GM12878 (cell line): ENCODE measurements around the gene TMEM63C.
A peak's percentile ranks its signal among the peaks of the same experiment; 100 is the strongest.

Source experiments
- ATF3 ChIP-seq: IDR thresholded peaks from 2 replicates; pipeline ENCODE4 v1.6.1; 2011; ENCODE audit warnings: low read depth, mild to moderate bottlenecking, low read length, moderate library complexity, borderline replicate concordance; ENCODE audit errors: extremely low read depth
- BCL11A ChIP-seq: IDR thresholded peaks from 2 replicates; pipeline ENCODE4 v1.6.1; 2011; ENCODE audit warnings: low read depth, low read length
- CBFB ChIP-seq: IDR thresholded peaks from 2 replicates; pipeline ENCODE4 v1.6.1; 2016; ENCODE audit warnings: antibody characterized with exemption, low read depth
- CTCF ChIP-seq, 3 experiments: IDR thresholded peaks in 2 of 3; conservative IDR thresholded peaks in 1 of 3; 2 replicates each; pipeline ENCODE4 v1.5.1; 2011; ENCODE audit warnings: low read depth in 3 of 3, low read length in 3 of 3, mild to moderate bottlenecking in 3 of 3, control low read depth in 2 of 3, moderate library complexity in 2 of 3, inconsistent platforms in 1 of 3, mixed read lengths in 1 of 3; ENCODE audit not compliant: control insufficient read depth in 2 of 3, insufficient read depth in 1 of 3; ENCODE audit errors: extremely low read depth in 1 of 3
- FOXM1 ChIP-seq: IDR thresholded peaks from 2 replicates; pipeline ENCODE4 v1.6.1; 2012; ENCODE audit warnings: low read depth, mild to moderate bottlenecking, inconsistent platforms, low read length, moderate library complexity
- IRF3 ChIP-seq: fragments of 450-650 bp; IDR thresholded peaks from 2 replicates; pipeline ENCODE4 v1.6.1; 2014; ENCODE audit warnings: mild to moderate bottlenecking
- POLR2A ChIP-seq: IDR thresholded peaks from 2 replicates; pipeline ENCODE4 v1.6.1; 2011; ENCODE audit warnings: low read depth, mild to moderate bottlenecking, low read length
- RAD21 ChIP-seq: IDR thresholded peaks from 2 replicates; pipeline ENCODE4 v1.6.1; 2011; ENCODE audit warnings: mild to moderate bottlenecking, low read depth, low read length, moderate library complexity; ENCODE audit not compliant: insufficient read depth
- REST ChIP-seq: IDR thresholded peaks from 2 replicates; pipeline ENCODE4 v1.6.1; 2012; ENCODE audit warnings: mild to moderate bottlenecking, low read depth, low read length
- RFX5 ChIP-seq: IDR thresholded peaks from 2 replicates; pipeline ENCODE4 v1.6.1; 2011; ENCODE audit warnings: low read depth, low read length, improper control_type of control experiment
- SIN3A ChIP-seq: IDR thresholded peaks from 2 replicates; pipeline ENCODE4 v1.6.1; 2012; ENCODE audit warnings: low read depth, low read length, improper control_type of control experiment
- SRF ChIP-seq, 2 experiments: IDR thresholded peaks; 2 replicates each; pipeline ENCODE4 v1.6.1; 2011; ENCODE audit warnings: low read depth in 2 of 2, low read length in 2 of 2, mild to moderate bottlenecking in 1 of 2, moderate library complexity in 1 of 2

- no peak for TF ChIP-seq POLR2A
- TF ChIP-seq FOXM1, result no peak
- peak in 1 of 3 experiments; percentile 36; a peak in 1 of 6 replicates for TF ChIP-seq CTCF (IDR thresholded peaks at IDR 0.05 in 2 of 3, conservative IDR thresholded peaks at IDR 0.05 in 1 of 3; ENCODE audit: control insufficient read depth in 2 of 3, extremely low read depth in 1 of 3, insufficient read depth in 1 of 3, low read depth in 3 of 3, low read length in 3 of 3)
- no peak for TF ChIP-seq ATF3
- no peak for TF ChIP-seq SRF (IDR thresholded peaks at IDR 0.05; ENCODE audit: low read depth in 2 of 2, low read length in 2 of 2)
- no peak for TF ChIP-seq RFX5
- TF ChIP-seq REST, result no peak
- TF ChIP-seq CBFB, result no peak
- no peak for TF ChIP-seq RAD21
- no peak for TF ChIP-seq SIN3A
- TF ChIP-seq BCL11A, result no peak
- no peak for TF ChIP-seq IRF3
Measured at GRCh38 chr14:77141214-77142004, 40.2 kb upstream of the TMEM63C start, which contains the start of gene ZDHHC22.
